Nephron (organoid): ENCODE results near the gene FAM163A.
"Not testable (repeated sequence)": the region's sequence is repeated elsewhere in the genome, so short reads cannot be mapped to it uniquely, and the experiment has no call there.

Source experiments
- H3K27ac Mint-ChIP-seq, 3 experiments: 2 replicates each; pipeline ENCODE4 v1.8.0; 2020; ENCODE audit warnings: mixed read lengths in 3 of 3, mild to moderate bottlenecking in 2 of 3, moderate library complexity in 1 of 3
- H3K27me3 Mint-ChIP-seq: 2 replicates; pipeline ENCODE4 v1.8.0; 2021; ENCODE audit warnings: low read depth, mild to moderate bottlenecking, moderate library complexity, mixed read lengths
- H3K36me3 Mint-ChIP-seq: 2 replicates; pipeline ENCODE4 v1.8.0; 2020; ENCODE audit warnings: low read depth, mixed read lengths
- H3K4me1 Mint-ChIP-seq: 2 replicates; pipeline ENCODE4 v1.8.0; 2020; ENCODE audit warnings: mixed read lengths
- H3K4me3 Mint-ChIP-seq, 3 experiments: 2 replicates each; pipeline ENCODE4 v1.8.0; 2020; ENCODE audit warnings: mild to moderate bottlenecking in 3 of 3, mixed read lengths in 3 of 3, moderate library complexity in 2 of 3
- H3K9me3 Mint-ChIP-seq: 2 replicates; pipeline ENCODE4 v1.8.0; 2020; ENCODE audit warnings: mixed read lengths
- TF ChIP-seq, protein P1 (sequence below), 3 experiments: fragments of 200-600 bp; sonication (generic); IDR thresholded peaks; one replicate each; pipeline ENCODE4 v1.5.0; 2021; ENCODE audit warnings: antibody characterized with exemption in 3 of 3; ENCODE audit not compliant: unreplicated experiment in 3 of 3

The FAM163A gene

DNA sequence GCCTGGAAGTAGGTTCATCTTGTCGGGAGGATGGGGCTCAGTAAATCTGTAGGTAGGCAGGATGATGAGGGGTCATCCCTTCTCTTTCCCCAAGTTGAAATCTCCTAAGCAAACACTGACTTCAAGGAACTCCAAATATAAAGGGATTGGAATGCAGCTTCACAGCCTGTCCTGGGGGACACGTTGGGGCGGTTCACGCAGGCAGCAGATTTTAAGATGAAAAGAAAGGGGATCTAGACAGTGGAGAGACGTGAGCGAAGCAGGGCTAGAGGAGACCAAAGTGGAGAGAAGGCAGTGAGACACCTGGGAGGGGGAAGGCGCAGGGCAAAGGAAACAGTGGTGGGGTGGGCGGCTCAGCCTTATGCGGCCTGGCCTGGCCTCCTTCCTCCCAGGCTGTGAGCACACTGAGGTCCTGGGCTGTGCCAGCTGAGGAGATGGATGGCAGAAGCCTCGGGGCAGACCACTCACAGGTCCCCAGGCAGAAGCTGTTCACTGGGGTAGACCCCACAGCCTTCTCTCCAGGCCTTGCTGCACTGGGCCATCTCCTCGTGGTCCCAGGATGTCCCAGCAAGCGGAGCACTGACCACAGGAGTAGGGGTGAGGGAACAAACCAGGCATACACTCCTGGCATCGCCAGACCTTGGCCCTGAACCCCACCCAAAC lies 82.8 kb downstream of the FAM163A start:
- no peak overlapping the region for H3K27ac Mint-ChIP-seq
- H3K4me1 Mint-ChIP-seq = peaks cover 20% of the 10 kb centered on the region
- TF ChIP-seq, protein P1, sequence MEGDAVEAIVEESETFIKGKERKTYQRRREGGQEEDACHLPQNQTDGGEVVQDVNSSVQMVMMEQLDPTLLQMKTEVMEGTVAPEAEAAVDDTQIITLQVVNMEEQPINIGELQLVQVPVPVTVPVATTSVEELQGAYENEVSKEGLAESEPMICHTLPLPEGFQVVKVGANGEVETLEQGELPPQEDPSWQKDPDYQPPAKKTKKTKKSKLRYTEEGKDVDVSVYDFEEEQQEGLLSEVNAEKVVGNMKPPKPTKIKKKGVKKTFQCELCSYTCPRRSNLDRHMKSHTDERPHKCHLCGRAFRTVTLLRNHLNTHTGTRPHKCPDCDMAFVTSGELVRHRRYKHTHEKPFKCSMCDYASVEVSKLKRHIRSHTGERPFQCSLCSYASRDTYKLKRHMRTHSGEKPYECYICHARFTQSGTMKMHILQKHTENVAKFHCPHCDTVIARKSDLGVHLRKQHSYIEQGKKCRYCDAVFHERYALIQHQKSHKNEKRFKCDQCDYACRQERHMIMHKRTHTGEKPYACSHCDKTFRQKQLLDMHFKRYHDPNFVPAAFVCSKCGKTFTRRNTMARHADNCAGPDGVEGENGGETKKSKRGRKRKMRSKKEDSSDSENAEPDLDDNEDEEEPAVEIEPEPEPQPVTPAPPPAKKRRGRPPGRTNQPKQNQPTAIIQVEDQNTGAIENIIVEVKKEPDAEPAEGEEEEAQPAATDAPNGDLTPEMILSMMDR (IDR thresholded peaks at IDR 0.05; ENCODE audit: unreplicated experiment in 3 of 3) = no peak
- peaks cover 4% of the 10 kb centered on the region for H3K27me3 Mint-ChIP-seq
- no peaks in the 10 kb centered on the region for H3K36me3 Mint-ChIP-seq
- no peak overlapping the region for H3K4me3 Mint-ChIP-seq
- no peaks in the 10 kb centered on the region for H3K9me3 Mint-ChIP-seq

DNA sequence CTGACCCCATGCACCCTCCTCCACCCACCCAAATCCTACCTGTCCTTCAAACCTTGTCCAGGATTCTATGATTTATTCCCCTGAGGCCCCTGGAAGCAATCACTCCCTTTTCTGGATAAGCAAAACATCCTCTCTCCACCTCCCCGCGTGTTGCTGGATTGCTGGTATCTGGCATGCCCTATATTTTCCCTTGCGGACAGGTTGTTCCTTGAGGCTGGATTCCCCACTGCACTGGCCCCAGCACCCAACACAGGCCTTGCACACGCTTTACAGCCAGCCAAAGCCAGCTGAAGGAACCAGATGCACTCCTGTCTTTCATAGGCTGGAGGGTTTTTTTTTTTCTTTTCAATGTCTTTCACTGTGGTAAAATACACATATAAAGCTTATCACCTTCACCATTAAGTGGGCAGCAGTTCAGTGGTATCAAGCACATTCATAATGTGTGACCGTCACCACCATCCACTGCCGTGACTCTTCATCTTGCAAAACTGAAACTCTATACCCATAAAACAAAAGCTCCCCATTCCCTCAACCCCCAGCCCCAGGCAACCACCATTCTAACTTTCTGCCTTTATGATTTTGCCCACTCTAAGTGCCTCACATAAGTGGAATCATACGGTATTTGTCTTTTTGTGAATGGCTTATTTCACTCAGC lies 83.7 kb downstream of the FAM163A start:
- H3K27me3 Mint-ChIP-seq = peaks cover 4% of the 10 kb centered on the region
- TF ChIP-seq, protein P1 (IDR thresholded peaks at IDR 0.05; ENCODE audit: unreplicated experiment in 3 of 3) = no peak
- no peaks in the 10 kb centered on the region for H3K9me3 Mint-ChIP-seq
- H3K36me3 Mint-ChIP-seq = no peaks in the 10 kb centered on the region
- peaks cover 20% of the 10 kb centered on the region for H3K4me1 Mint-ChIP-seq
- peak overlapping the region in 2 of 3 experiments; percentile 3 to 35 for H3K27ac Mint-ChIP-seq
- no peak overlapping the region for H3K4me3 Mint-ChIP-seq

DNA sequence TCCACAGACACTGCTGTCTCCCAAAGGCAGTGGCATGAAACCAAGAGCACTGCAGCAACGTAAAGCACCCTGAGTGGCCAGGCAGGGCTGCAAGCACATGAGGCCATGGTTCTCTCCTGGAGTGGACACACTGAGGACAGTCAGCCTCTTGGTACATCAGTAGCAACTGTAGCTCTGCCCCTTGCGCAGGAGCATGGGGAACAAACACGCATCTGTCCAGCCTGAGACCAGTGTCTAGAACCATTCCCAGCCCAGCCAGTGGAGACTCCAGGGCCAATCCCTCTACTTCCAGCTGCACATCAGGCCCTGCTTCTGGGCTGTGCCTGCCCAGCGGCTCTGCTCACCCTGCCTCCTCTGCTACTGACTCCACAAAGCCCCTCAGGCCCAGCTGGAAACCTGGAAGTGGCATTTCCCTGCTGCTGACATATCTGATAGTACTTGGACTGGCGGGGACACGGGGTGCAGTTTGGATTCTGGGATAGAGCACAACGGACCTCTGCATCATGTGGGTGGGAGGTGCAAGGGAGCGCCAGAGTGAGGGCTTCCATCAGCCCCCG lies 85.5 kb downstream of the FAM163A start:
- TF ChIP-seq, protein P1 (IDR thresholded peaks at IDR 0.05; ENCODE audit: unreplicated experiment in 3 of 3) = no peak
- Mint-ChIP-seq H3K4me1 (peaks cover 20% of the 10 kb centered on the region), H3K9me3 (no peaks in the 10 kb centered on the region), H3K27ac (no peak overlapping the region), H3K27me3 (peaks cover 4% of the 10 kb centered on the region), H3K36me3 (no peaks in the 10 kb centered on the region), H3K4me3 (no peak overlapping the region)

DNA sequence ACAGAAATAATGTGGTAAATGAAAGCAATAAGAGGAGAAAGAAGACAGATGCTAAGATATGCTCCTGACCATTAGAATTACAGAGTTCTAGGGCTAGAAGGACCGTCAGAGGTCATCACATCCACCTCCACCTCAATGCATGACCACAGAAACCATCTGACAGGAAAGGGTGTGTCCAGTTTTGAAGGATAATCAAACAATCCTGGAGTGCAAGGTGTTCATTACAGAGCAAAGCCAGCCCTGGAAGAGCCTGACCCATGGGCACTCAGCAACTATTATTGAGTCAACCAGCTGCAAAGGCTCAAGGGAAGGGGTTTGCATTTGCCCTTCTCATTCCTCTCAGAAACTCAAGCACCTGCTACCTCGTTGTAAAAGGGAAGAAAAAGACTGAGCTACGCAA lies 88.1 kb downstream of the FAM163A start:
- H3K4me1 Mint-ChIP-seq = peaks cover 4% of the 10 kb centered on the region
- H3K27me3 Mint-ChIP-seq = no peaks in the 10 kb centered on the region
- H3K36me3 Mint-ChIP-seq = peaks cover 6% of the 10 kb centered on the region
- H3K9me3 Mint-ChIP-seq = no peaks in the 10 kb centered on the region
- no peak overlapping the region for H3K27ac Mint-ChIP-seq
- TF ChIP-seq, protein P1 (IDR thresholded peaks at IDR 0.05; ENCODE audit: unreplicated experiment in 3 of 3) = no peak
- no peak overlapping the region for H3K4me3 Mint-ChIP-seq

DNA sequence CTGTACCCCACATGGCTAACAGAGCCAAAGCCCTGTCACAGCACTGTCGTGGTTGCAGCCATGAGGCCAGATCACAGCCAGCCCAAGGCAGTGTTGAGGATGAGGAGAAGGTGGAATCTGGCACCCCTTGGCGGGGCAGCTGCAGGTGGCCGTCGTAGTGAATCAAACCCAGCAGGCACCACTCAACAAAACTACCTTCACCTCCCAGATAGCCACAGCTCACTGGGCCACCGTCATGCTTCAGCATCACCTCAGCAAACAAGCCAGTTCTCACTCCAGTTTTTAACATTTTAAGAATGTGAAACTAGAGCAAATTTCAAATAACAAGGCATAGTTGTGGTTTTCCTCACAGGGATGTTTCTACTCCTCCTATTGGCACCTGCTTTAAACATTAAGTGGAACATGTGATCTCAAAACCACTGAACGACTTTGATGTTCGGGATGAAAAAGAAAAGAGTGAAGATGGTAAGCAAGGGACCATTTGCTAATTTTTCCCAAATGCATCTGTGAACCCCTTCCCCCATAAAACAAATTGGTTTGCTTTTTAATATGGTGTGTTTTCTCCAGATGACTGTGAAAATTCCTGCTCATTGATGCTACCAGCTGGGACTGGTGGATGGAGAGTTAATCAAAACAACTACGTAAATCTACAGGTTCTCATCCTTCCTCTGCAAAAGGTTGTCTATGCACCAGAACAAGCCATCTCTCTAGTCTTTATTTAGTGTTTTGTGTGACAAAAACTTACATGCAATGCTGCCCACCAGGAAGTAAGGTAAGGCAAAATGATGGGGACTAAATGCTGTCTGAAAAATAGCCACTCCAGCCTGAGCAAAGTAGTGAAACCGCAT lies 89.0 kb downstream of the FAM163A start:
- Mint-ChIP-seq H3K27me3 (no peaks in the 10 kb centered on the region), H3K4me3 (no peak overlapping the region), H3K9me3 (no peaks in the 10 kb centered on the region), H3K36me3 (peaks cover 7% of the 10 kb centered on the region), H3K27ac (no peak overlapping the region), H3K4me1 (no peaks in the 10 kb centered on the region)
- TF ChIP-seq, protein P1 (IDR thresholded peaks at IDR 0.05; ENCODE audit: unreplicated experiment in 3 of 3) = no peak

DNA sequence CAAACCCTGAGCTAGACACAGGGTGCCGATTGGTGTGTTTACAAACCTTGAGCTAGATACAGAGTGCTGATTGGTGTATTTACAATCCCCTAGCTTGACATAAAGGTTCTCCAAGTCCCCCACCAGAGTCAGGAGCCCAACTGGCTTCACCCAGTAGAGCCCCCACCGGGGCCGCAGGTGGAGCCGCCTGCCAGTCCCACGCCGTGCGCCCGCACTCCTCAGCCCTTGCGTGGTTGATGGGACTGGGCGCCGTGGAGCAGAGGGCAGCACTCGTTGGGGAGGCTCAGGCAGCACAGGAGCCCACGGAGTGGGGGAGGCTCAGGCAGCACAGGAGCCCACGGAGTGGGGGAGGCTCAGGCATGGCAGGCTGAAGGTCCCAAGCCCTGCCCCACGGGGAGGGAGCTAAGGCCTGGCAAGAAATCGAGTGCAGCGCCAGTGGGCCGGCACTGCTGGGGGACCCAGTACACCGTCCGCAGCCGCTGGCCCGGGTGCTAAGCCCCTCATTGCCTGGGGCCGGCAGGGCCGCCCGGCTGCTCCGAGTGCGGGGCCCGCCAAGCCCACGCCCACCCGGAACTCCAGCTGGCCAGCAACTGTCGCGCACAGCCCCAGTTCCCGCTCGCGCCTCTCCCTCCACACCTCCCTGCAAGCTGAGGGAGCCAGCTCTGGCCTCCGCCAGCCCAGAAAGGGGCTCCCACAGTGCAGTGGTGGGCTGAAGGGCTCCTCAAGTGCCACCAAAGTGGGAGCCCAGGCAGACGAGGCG lies 93.8 kb downstream of the FAM163A start:
- not testable (repeated sequence) for H3K4me1 Mint-ChIP-seq, H3K9me3 Mint-ChIP-seq, H3K4me3 Mint-ChIP-seq, H3K27me3 Mint-ChIP-seq, H3K27ac Mint-ChIP-seq
- H3K36me3 Mint-ChIP-seq = peaks cover 13% of the 10 kb centered on the region
